Nephron (organoid): Measurements from ENCODE around the gene MGMT.

Experiments used
- H3K27ac Mint-ChIP-seq, 3 experiments: 2 replicates each; pipeline ENCODE4 v1.8.0; 2020; ENCODE audit warnings: mixed read lengths in 3 of 3, mild to moderate bottlenecking in 2 of 3, moderate library complexity in 1 of 3
- H3K27me3 Mint-ChIP-seq: 2 replicates; pipeline ENCODE4 v1.8.0; 2021; ENCODE audit warnings: low read depth, mild to moderate bottlenecking, moderate library complexity, mixed read lengths
- H3K36me3 Mint-ChIP-seq: 2 replicates; pipeline ENCODE4 v1.8.0; 2020; ENCODE audit warnings: low read depth, mixed read lengths
- H3K4me1 Mint-ChIP-seq: 2 replicates; pipeline ENCODE4 v1.8.0; 2020; ENCODE audit warnings: mixed read lengths
- H3K4me3 Mint-ChIP-seq, 3 experiments: 2 replicates each; pipeline ENCODE4 v1.8.0; 2020; ENCODE audit warnings: mild to moderate bottlenecking in 3 of 3, mixed read lengths in 3 of 3, moderate library complexity in 2 of 3
- H3K9me3 Mint-ChIP-seq: 2 replicates; pipeline ENCODE4 v1.8.0; 2020; ENCODE audit warnings: mixed read lengths
- CTCF ChIP-seq, 3 experiments: fragments of 200-600 bp; sonication (generic); IDR thresholded peaks; one replicate each; pipeline ENCODE4 v1.5.0; 2021; ENCODE audit warnings: antibody characterized with exemption in 3 of 3; ENCODE audit not compliant: unreplicated experiment in 3 of 3

The MGMT gene

GRCh38 chr10:129655679-129656031 is 188.6 kb downstream of the MGMT start:
- Mint-ChIP-seq H3K27me3 (peaks cover 12% of the 10 kb centered on the region), H3K4me1 (peaks cover 23% of the 10 kb centered on the region), H3K27ac (no peak overlapping the region), H3K36me3 (no peaks in the 10 kb centered on the region), H3K4me3 (no peak overlapping the region), H3K9me3 (no peaks in the 10 kb centered on the region)
- no peak for TF ChIP-seq CTCF (IDR thresholded peaks at IDR 0.05; ENCODE audit: unreplicated experiment in 3 of 3)

GRCh38 chr10:129656642-129657041 is 189.6 kb downstream of the MGMT start:
- peaks cover 32% of the 10 kb centered on the region for H3K4me1 Mint-ChIP-seq
- H3K4me3 Mint-ChIP-seq = no peak overlapping the region
- peaks cover 12% of the 10 kb centered on the region for H3K27me3 Mint-ChIP-seq
- H3K27ac Mint-ChIP-seq = no peak overlapping the region
- H3K9me3 Mint-ChIP-seq = no peaks in the 10 kb centered on the region
- no peak for TF ChIP-seq CTCF (IDR thresholded peaks at IDR 0.05; ENCODE audit: unreplicated experiment in 3 of 3)
- H3K36me3 Mint-ChIP-seq = no peaks in the 10 kb centered on the region

GRCh38 chr10:129657297-129658017 is 190.4 kb downstream of the MGMT start:
- H3K4me3 Mint-ChIP-seq = no peak overlapping the region
- no peak for TF ChIP-seq CTCF (IDR thresholded peaks at IDR 0.05; ENCODE audit: unreplicated experiment in 3 of 3)
- H3K4me1 Mint-ChIP-seq = peaks cover 32% of the 10 kb centered on the region
- no peaks in the 10 kb centered on the region for H3K36me3 Mint-ChIP-seq
- peaks cover 7% of the 10 kb centered on the region for H3K27me3 Mint-ChIP-seq
- H3K9me3 Mint-ChIP-seq = peaks cover 2% of the 10 kb centered on the region
- no peak overlapping the region for H3K27ac Mint-ChIP-seq

GRCh38 chr10:129658376-129659072 is 191.5 kb downstream of the MGMT start:
- H3K4me1 Mint-ChIP-seq = peaks cover 26% of the 10 kb centered on the region
- no peak overlapping the region for H3K27ac Mint-ChIP-seq
- TF ChIP-seq CTCF (IDR thresholded peaks at IDR 0.05; ENCODE audit: unreplicated experiment in 3 of 3) = peak in 1 of 3 experiments; percentile 37
- H3K27me3 Mint-ChIP-seq = peaks cover 5% of the 10 kb centered on the region
- H3K9me3 Mint-ChIP-seq = peaks cover 8% of the 10 kb centered on the region
- H3K4me3 Mint-ChIP-seq = no peak overlapping the region
- H3K36me3 Mint-ChIP-seq = no peaks in the 10 kb centered on the region

GRCh38 chr10:129659508-129660268 is 192.6 kb downstream of the MGMT start:
- Mint-ChIP-seq H3K36me3 (peaks cover 7% of the 10 kb centered on the region), H3K4me3 (peak overlapping the region in 2 of 3 experiments; percentile 13 to 28), H3K9me3 (peaks cover 17% of the 10 kb centered on the region), H3K27me3 (peaks cover 3% of the 10 kb centered on the region), H3K4me1 (peaks cover 26% of the 10 kb centered on the region), H3K27ac (peak overlapping the region; percentile 1 to 19 (median 8))
- TF ChIP-seq CTCF (IDR thresholded peaks at IDR 0.05; ENCODE audit: unreplicated experiment in 3 of 3) = no peak
